ENCODE results near the gene CD300A.

Gene CD300A

GRCh38 chr17:74457820-74458166, 8.6 kb upstream of the CD300A start:
- H3K9me3 ChIP-seq (ENCODE audit: control insufficient read depth, insufficient read depth, low read depth, low read length) = no peaks in the 10 kb centered on the region
- H3K4me1 ChIP-seq (ENCODE audit: control insufficient read depth, insufficient read depth, low read length) = peaks cover 30% of the 10 kb centered on the region
- H3K9ac ChIP-seq (ENCODE audit: low read length) = no peak overlapping the region
- H3K27ac ChIP-seq (ENCODE audit: low read depth, low read length) = no peak overlapping the region
- peaks cover 31% of the 10 kb centered on the region for H3K27me3 ChIP-seq (ENCODE audit: control insufficient read depth, insufficient read depth, low read length)
- no peaks in the 10 kb centered on the region for H3K36me3 ChIP-seq (ENCODE audit: control insufficient read depth, insufficient read depth, low read length)
- H3K4me3 ChIP-seq (ENCODE audit: low read depth, low read length) = no peak overlapping the region

- no peak overlapping the region for H3K4me3 ChIP-seq (ENCODE audit: low read depth, low read length)
- H3K4me1 ChIP-seq (ENCODE audit: control insufficient read depth, insufficient read depth, low read length) = peaks cover 22% of the 10 kb centered on the region
- no peaks in the 10 kb centered on the region for H3K36me3 ChIP-seq (ENCODE audit: control insufficient read depth, insufficient read depth, low read length)
- H3K27ac ChIP-seq (ENCODE audit: low read depth, low read length) = no peak overlapping the region
- H3K9ac ChIP-seq (ENCODE audit: low read length) = no peak overlapping the region
- peaks cover 21% of the 10 kb centered on the region for H3K27me3 ChIP-seq (ENCODE audit: control insufficient read depth, insufficient read depth, low read length)
- no peaks in the 10 kb centered on the region for H3K9me3 ChIP-seq (ENCODE audit: control insufficient read depth, insufficient read depth, low read depth, low read length)
Observed at GRCh38 chr17:74458835-74459234, 7.6 kb upstream of the CD300A start.

GRCh38 chr17:74459622-74460021, 6.8 kb upstream of the CD300A start:
- Histone ChIP-seq H3K27me3 (ENCODE audit: control insufficient read depth, insufficient read depth, low read length) (peaks cover 19% of the 10 kb centered on the region), H3K27ac (ENCODE audit: low read depth, low read length) (no peak overlapping the region), H3K36me3 (ENCODE audit: control insufficient read depth, insufficient read depth, low read length) (no peaks in the 10 kb centered on the region), H3K4me3 (ENCODE audit: low read depth, low read length) (no peak overlapping the region), H3K4me1 (ENCODE audit: control insufficient read depth, insufficient read depth, low read length) (peaks cover 16% of the 10 kb centered on the region), H3K9me3 (ENCODE audit: control insufficient read depth, insufficient read depth, low read depth, low read length) (no peaks in the 10 kb centered on the region), H3K9ac (ENCODE audit: low read length) (no peak overlapping the region)

GRCh38 chr17:74460241-74460640, 6.2 kb upstream of the CD300A start:
- Histone ChIP-seq H3K4me3 (ENCODE audit: low read depth, low read length) (no peak overlapping the region), H3K9me3 (ENCODE audit: control insufficient read depth, insufficient read depth, low read depth, low read length) (no peaks in the 10 kb centered on the region)

GRCh38 chr17:74460996-74461395, 5.4 kb upstream of the CD300A start:
- no peak overlapping the region for H3K9ac ChIP-seq (ENCODE audit: low read length)
- H3K27ac ChIP-seq (ENCODE audit: low read depth, low read length) = no peak overlapping the region
- H3K9me3 ChIP-seq (ENCODE audit: control insufficient read depth, insufficient read depth, low read depth, low read length) = no peaks in the 10 kb centered on the region
- H3K27me3 ChIP-seq (ENCODE audit: control insufficient read depth, insufficient read depth, low read length) = peaks cover 18% of the 10 kb centered on the region
- no peaks in the 10 kb centered on the region for H3K36me3 ChIP-seq (ENCODE audit: control insufficient read depth, insufficient read depth, low read length)
- H3K4me3 ChIP-seq (ENCODE audit: low read depth, low read length) = no peak overlapping the region
- H3K4me1 ChIP-seq (ENCODE audit: control insufficient read depth, insufficient read depth, low read length) = peaks cover 6% of the 10 kb centered on the region; the same call in 1 of the 2 replicates

More at GRCh38 chr17:74460241-74460640, 6.2 kb upstream of the CD300A start:
- H3K9ac ChIP-seq (ENCODE audit: low read length) = no peak overlapping the region
- H3K27me3 ChIP-seq (ENCODE audit: control insufficient read depth, insufficient read depth, low read length) = peaks cover 15% of the 10 kb centered on the region
- H3K36me3 ChIP-seq (ENCODE audit: control insufficient read depth, insufficient read depth, low read length) = no peaks in the 10 kb centered on the region
- peaks cover 10% of the 10 kb centered on the region for H3K4me1 ChIP-seq (ENCODE audit: control insufficient read depth, insufficient read depth, low read length)
- H3K27ac ChIP-seq (ENCODE audit: low read depth, low read length) = no peak overlapping the region

GRCh38 chr17:74461611-74462010, 4.8 kb upstream of the CD300A start:
- Histone ChIP-seq H3K4me3 (ENCODE audit: low read depth, low read length) (no peak overlapping the region), H3K9me3 (ENCODE audit: control insufficient read depth, insufficient read depth, low read depth, low read length) (no peaks in the 10 kb centered on the region), H3K27ac (ENCODE audit: low read depth, low read length) (no peak overlapping the region), H3K9ac (ENCODE audit: low read length) (no peak overlapping the region), H3K36me3 (ENCODE audit: control insufficient read depth, insufficient read depth, low read length) (no peaks in the 10 kb centered on the region), H3K4me1 (ENCODE audit: control insufficient read depth, insufficient read depth, low read length) (peaks cover 6% of the 10 kb centered on the region; the same call in 1 of the 2 replicates), H3K27me3 (ENCODE audit: control insufficient read depth, insufficient read depth, low read length) (peaks cover 24% of the 10 kb centered on the region)

GRCh38 chr17:74464730-74465377, 1.6 kb upstream of the CD300A start:
- Histone ChIP-seq H3K9ac (ENCODE audit: low read length) (no peak overlapping the region), H3K27me3 (ENCODE audit: control insufficient read depth, insufficient read depth, low read length) (peaks cover 22% of the 10 kb centered on the region), H3K4me3 (ENCODE audit: low read depth, low read length) (no peak overlapping the region), H3K4me1 (ENCODE audit: control insufficient read depth, insufficient read depth, low read length) (peaks cover 6% of the 10 kb centered on the region; the same call in 1 of the 2 replicates), H3K36me3 (ENCODE audit: control insufficient read depth, insufficient read depth, low read length) (no peaks in the 10 kb centered on the region), H3K27ac (ENCODE audit: low read depth, low read length) (no peak overlapping the region), H3K9me3 (ENCODE audit: control insufficient read depth, insufficient read depth, low read depth, low read length) (no peaks in the 10 kb centered on the region)

- Histone ChIP-seq H3K27ac (ENCODE audit: low read depth, low read length) (no peak overlapping the region), H3K9me3 (ENCODE audit: control insufficient read depth, insufficient read depth, low read depth, low read length) (no peaks in the 10 kb centered on the region), H3K27me3 (ENCODE audit: control insufficient read depth, insufficient read depth, low read length) (peaks cover 22% of the 10 kb centered on the region), H3K4me3 (ENCODE audit: low read depth, low read length) (no peak overlapping the region), H3K4me1 (ENCODE audit: control insufficient read depth, insufficient read depth, low read length) (peaks cover 6% of the 10 kb centered on the region; the same call in 1 of the 2 replicates), H3K9ac (ENCODE audit: low read length) (no peak overlapping the region), H3K36me3 (ENCODE audit: control insufficient read depth, insufficient read depth, low read length) (no peaks in the 10 kb centered on the region)
Observed at GRCh38 chr17:74465378-74466110, 890 bp upstream of the CD300A start.

- H3K9me3 ChIP-seq (ENCODE audit: control insufficient read depth, insufficient read depth, low read depth, low read length) = no peaks in the 10 kb centered on the region
- H3K4me1 ChIP-seq (ENCODE audit: control insufficient read depth, insufficient read depth, low read length) = peaks cover 6% of the 10 kb centered on the region; the same call in 1 of the 2 replicates
- peak overlapping the region; percentile 41 for H3K4me3 ChIP-seq (ENCODE audit: low read depth, low read length)
- H3K27me3 ChIP-seq (ENCODE audit: control insufficient read depth, insufficient read depth, low read length) = peaks cover 22% of the 10 kb centered on the region
- no peak overlapping the region for H3K27ac ChIP-seq (ENCODE audit: low read depth, low read length)
- H3K9ac ChIP-seq (ENCODE audit: low read length) = no peak overlapping the region
- no peaks in the 10 kb centered on the region for H3K36me3 ChIP-seq (ENCODE audit: control insufficient read depth, insufficient read depth, low read length)
Observed at GRCh38 chr17:74466828-74467184, 372 bp downstream of the CD300A start.

GRCh38 chr17:74467221-74467951, 952 bp downstream of the CD300A start:
- H3K9ac ChIP-seq (ENCODE audit: low read length) = no peak overlapping the region
- peak overlapping the region; percentile 18; the same call in 1 of the 2 replicates for H3K4me3 ChIP-seq (ENCODE audit: low read depth, low read length)
- no peak overlapping the region for H3K27ac ChIP-seq (ENCODE audit: low read depth, low read length)

GRCh38 chr17:74471341-74471740, 4.9 kb downstream of the CD300A start:
- Histone ChIP-seq H3K27me3 (ENCODE audit: control insufficient read depth, insufficient read depth, low read length) (peaks cover 13% of the 10 kb centered on the region), H3K36me3 (ENCODE audit: control insufficient read depth, insufficient read depth, low read length) (no peaks in the 10 kb centered on the region), H3K9ac (ENCODE audit: low read length) (no peak overlapping the region), H3K4me3 (ENCODE audit: low read depth, low read length) (no peak overlapping the region), H3K4me1 (ENCODE audit: control insufficient read depth, insufficient read depth, low read length) (peaks cover 6% of the 10 kb centered on the region; the same call in 1 of the 2 replicates), H3K9me3 (ENCODE audit: control insufficient read depth, insufficient read depth, low read depth, low read length) (peaks cover 11% of the 10 kb centered on the region), H3K27ac (ENCODE audit: low read depth, low read length) (no peak overlapping the region)

More at GRCh38 chr17:74467221-74467951, 952 bp downstream of the CD300A start:
- Histone ChIP-seq H3K36me3 (ENCODE audit: control insufficient read depth, insufficient read depth, low read length) (no peaks in the 10 kb centered on the region), H3K27me3 (ENCODE audit: control insufficient read depth, insufficient read depth, low read length) (peaks cover 22% of the 10 kb centered on the region), H3K9me3 (ENCODE audit: control insufficient read depth, insufficient read depth, low read depth, low read length) (no peaks in the 10 kb centered on the region), H3K4me1 (ENCODE audit: control insufficient read depth, insufficient read depth, low read length) (peaks cover 6% of the 10 kb centered on the region; the same call in 1 of the 2 replicates)

Measured in HUES6 (cell line).